Measurements from ENCODE around the gene INSM1. TPM values are rescaled to one million over a fixed set of nuclear protein-coding genes. Genes with fewer than 3 reads are reported as not detected.

Gene INSM1
- total RNA-seq, 1 experiment from 2014 or later: 3.3 TPM

DNA sequence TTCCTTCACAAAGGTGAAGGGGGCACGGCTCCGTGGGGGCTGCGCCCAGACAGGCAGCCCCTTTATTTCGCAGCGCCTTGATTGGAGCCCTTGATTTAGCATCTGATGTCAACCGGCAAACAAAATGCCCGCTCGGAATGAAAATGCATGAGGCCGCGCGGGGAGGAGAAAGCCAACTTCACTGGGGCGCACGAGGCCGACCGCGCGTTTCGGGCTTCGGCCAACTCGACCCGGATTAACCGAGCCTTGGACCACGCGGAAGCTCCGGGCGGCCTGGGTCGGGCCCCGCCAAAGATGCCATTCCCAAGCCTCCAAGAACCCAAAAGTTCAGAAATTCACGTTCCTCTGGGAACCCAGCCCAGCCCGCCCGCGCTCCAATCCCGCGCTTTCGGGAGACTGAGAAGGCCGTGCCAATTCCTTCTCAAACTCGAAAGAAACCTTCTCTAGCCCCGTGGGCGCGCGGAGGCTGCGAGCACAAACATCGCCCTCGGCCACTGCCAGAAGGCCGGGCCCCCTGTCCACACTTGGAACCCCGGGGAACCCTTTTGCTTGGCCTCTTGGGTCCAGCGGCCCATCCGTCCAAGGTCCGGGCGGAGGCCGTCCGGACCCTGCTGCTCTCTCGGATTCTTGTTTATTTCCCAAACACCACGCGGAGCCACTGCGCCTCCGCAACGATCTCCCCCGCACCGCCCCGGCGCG is 879 bp upstream of the INSM1 start:
- TF ChIP-seq RORB (CRISPR knock-in tag; IDR thresholded peaks at IDR 0.05): no peak
- TF ChIP-seq FOXP1 (CRISPR knock-in tag; IDR thresholded peaks at IDR 0.05; ENCODE audit: borderline replicate concordance): peak; percentile 71
- TF ChIP-seq, protein P1, sequence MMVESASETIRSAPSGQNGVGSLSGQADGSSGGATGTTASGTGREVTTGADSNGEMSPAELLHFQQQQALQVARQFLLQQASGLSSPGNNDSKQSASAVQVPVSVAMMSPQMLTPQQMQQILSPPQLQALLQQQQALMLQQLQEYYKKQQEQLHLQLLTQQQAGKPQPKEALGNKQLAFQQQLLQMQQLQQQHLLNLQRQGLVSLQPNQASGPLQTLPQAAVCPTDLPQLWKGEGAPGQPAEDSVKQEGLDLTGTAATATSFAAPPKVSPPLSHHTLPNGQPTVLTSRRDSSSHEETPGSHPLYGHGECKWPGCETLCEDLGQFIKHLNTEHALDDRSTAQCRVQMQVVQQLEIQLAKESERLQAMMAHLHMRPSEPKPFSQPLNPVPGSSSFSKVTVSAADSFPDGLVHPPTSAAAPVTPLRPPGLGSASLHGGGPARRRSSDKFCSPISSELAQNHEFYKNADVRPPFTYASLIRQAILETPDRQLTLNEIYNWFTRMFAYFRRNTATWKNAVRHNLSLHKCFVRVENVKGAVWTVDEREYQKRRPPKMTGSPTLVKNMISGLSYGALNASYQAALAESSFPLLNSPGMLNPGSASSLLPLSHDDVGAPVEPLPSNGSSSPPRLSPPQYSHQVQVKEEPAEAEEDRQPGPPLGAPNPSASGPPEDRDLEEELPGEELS (CRISPR knock-in tag; IDR thresholded peaks at IDR 0.05): 0 out of 2 replicates have a peak, but pooled peaks have one; percentile 14
- TF ChIP-seq ZNF416 (CRISPR knock-in tag; IDR thresholded peaks at IDR 0.05): no peak
- no peak for TF ChIP-seq IRF2 (CRISPR knock-in tag; IDR thresholded peaks at IDR 0.05; ENCODE audit: borderline replicate concordance, low read depth)
- TF ChIP-seq, protein P2, sequence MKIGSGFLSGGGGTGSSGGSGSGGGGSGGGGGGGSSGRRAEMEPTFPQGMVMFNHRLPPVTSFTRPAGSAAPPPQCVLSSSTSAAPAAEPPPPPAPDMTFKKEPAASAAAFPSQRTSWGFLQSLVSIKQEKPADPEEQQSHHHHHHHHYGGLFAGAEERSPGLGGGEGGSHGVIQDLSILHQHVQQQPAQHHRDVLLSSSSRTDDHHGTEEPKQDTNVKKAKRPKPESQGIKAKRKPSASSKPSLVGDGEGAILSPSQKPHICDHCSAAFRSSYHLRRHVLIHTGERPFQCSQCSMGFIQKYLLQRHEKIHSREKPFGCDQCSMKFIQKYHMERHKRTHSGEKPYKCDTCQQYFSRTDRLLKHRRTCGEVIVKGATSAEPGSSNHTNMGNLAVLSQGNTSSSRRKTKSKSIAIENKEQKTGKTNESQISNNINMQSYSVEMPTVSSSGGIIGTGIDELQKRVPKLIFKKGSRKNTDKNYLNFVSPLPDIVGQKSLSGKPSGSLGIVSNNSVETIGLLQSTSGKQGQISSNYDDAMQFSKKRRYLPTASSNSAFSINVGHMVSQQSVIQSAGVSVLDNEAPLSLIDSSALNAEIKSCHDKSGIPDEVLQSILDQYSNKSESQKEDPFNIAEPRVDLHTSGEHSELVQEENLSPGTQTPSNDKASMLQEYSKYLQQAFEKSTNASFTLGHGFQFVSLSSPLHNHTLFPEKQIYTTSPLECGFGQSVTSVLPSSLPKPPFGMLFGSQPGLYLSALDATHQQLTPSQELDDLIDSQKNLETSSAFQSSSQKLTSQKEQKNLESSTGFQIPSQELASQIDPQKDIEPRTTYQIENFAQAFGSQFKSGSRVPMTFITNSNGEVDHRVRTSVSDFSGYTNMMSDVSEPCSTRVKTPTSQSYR (CRISPR knock-in tag; IDR thresholded peaks at IDR 0.05): 0 out of 2 replicates have a peak, but pooled peaks have one; percentile 52
- no peak for TF ChIP-seq FOXJ3 (CRISPR knock-in tag; IDR thresholded peaks at IDR 0.05; ENCODE audit: borderline replicate concordance)
- no peak overlapping the region for H3K27ac Mint-ChIP-seq
- peaks cover 83% of the 10 kb centered on the region for H3K27me3 Mint-ChIP-seq (ENCODE audit: low read depth)
- DNase-seq (ENCODE audit: low spot score): peak; percentile 54
- CTCF ChIA-PET: interaction anchor here (1.3 kb wide), 1 partner anchor 227 kb away, joined by 6 read pairs; no protein-coding TSS in a partner anchor
- peak overlapping the region; percentile 81 for H3K4me3 Mint-ChIP-seq
- no peaks in the 10 kb centered on the region for H3K9me3 Mint-ChIP-seq
- POLR2A ChIA-PET: no interaction called here
- H3K4me1 Mint-ChIP-seq: peaks cover 41% of the 10 kb centered on the region
- H3K36me3 Mint-ChIP-seq: no peaks in the 10 kb centered on the region
- no peak; the same call in 1 of the 2 replicates for ATAC-seq

DNA sequence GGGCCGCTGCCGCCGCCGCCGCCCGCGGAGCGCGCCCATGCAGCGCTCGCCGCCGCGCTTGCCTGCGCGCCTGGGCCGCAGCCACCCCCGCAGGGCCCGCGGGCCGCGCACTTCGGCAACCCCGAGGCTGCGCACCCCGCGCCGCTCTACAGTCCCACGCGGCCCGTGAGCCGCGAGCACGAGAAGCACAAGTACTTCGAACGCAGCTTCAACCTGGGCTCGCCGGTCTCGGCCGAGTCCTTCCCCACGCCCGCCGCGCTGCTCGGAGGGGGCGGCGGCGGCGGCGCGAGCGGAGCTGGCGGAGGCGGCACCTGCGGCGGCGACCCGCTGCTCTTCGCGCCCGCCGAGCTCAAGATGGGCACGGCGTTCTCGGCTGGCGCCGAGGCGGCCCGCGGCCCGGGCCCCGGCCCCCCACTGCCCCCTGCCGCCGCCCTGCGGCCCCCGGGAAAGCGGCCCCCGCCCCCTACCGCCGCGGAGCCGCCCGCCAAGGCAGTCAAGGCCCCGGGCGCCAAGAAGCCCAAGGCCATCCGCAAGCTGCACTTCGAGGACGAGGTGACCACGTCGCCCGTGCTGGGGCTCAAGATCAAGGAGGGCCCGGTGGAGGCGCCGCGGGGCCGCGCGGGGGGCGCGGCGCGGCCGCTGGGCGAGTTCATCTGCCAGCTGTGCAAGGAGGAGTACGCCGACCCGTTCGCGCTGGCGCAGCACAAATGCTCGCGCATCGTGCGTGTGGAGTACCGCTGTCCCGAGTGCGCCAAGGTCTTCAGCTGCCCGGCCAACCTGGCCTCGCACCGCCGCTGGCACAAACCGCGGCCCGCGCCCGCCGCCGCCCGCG is 730 bp downstream of the INSM1 start:
- TF ChIP-seq TEAD4 (CRISPR knock-in tag; IDR thresholded peaks at IDR 0.05) (no peak), CBFB (CRISPR knock-in tag; IDR thresholded peaks at IDR 0.05; ENCODE audit: low read depth) (no peak), RORB (CRISPR knock-in tag; IDR thresholded peaks at IDR 0.05) (no peak), MYBL2 (CRISPR knock-in tag; IDR thresholded peaks at IDR 0.05) (no peak), HMGA2 (CRISPR knock-in tag; IDR thresholded peaks at IDR 0.05) (no peak), FOXK1 (CRISPR knock-in tag; IDR thresholded peaks at IDR 0.05) (0 out of 2 replicates have a peak, but pooled peaks have one; percentile 9)
- TF ChIP-seq, protein P3, sequence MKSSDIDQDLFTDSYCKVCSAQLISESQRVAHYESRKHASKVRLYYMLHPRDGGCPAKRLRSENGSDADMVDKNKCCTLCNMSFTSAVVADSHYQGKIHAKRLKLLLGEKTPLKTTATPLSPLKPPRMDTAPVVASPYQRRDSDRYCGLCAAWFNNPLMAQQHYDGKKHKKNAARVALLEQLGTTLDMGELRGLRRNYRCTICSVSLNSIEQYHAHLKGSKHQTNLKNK (CRISPR knock-in tag; IDR thresholded peaks at IDR 0.05): no peak
- TF ChIP-seq, protein P4, sequence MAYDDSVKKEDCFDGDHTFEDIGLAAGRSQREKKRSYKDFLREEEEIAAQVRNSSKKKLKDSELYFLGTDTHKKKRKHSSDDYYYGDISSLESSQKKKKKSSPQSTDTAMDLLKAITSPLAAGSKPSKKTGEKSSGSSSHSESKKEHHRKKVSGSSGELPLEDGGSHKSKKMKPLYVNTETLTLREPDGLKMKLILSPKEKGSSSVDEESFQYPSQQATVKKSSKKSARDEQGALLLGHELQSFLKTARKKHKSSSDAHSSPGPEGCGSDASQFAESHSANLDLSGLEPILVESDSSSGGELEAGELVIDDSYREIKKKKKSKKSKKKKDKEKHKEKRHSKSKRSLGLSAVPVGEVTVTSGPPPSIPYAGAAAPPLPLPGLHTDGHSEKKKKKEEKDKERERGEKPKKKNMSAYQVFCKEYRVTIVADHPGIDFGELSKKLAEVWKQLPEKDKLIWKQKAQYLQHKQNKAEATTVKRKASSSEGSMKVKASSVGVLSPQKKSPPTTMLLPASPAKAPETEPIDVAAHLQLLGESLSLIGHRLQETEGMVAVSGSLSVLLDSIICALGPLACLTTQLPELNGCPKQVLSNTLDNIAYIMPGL (CRISPR knock-in tag; IDR thresholded peaks at IDR 0.05): 0 out of 2 replicates have a peak, but pooled peaks have one; percentile 9
- TF ChIP-seq, protein P5, sequence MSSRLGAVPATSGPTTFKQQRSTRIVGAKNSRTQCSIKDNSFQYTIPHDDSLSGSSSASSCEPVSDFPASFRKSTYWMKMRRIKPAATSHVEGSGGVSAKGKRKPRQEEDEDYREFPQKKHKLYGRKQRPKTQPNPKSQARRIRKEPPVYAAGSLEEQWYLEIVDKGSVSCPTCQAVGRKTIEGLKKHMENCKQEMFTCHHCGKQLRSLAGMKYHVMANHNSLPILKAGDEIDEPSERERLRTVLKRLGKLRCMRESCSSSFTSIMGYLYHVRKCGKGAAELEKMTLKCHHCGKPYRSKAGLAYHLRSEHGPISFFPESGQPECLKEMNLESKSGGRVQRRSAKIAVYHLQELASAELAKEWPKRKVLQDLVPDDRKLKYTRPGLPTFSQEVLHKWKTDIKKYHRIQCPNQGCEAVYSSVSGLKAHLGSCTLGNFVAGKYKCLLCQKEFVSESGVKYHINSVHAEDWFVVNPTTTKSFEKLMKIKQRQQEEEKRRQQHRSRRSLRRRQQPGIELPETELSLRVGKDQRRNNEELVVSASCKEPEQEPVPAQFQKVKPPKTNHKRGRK (CRISPR knock-in tag; IDR thresholded peaks at IDR 0.05; ENCODE audit: borderline replicate concordance): no peak
- no peak overlapping the region for H3K27ac Mint-ChIP-seq
- H3K4me1 Mint-ChIP-seq: peaks cover 51% of the 10 kb centered on the region
- ATAC-seq (no peak), DNase-seq (ENCODE audit: low spot score) (peak; percentile 39)
- no peaks in the 10 kb centered on the region for H3K36me3 Mint-ChIP-seq
- H3K4me3 Mint-ChIP-seq: peak overlapping the region; percentile 25; the same call in 1 of the 2 replicates
- CTCF ChIA-PET: interaction anchor here (0.6 to 1.8 kb wide), 4 partner anchors 192 to 286 kb away, joined by 3 to 4 read pairs (median 4); no protein-coding TSS in a partner anchor
- H3K9me3 Mint-ChIP-seq: no peaks in the 10 kb centered on the region
- H3K27me3 Mint-ChIP-seq (ENCODE audit: low read depth): peaks cover 83% of the 10 kb centered on the region
- POLR2A ChIA-PET: no interaction called here

Measured in WTC11 (cell line).